ENCODE data around the gene ZNF487. TPM values are rescaled to one million over a fixed set of nuclear protein-coding genes. Genes with fewer than 3 reads are reported as not detected.
A peak's percentile ranks its signal among the peaks of the same experiment; 100 is the strongest.

The ZNF487 gene
- total and polyA plus RNA-seq, 2 of the 13 experiments (the other 11 are each of a cell fraction or from before 2014, with no cell fraction given), result 7.4 to 8.8 TPM

- TF ChIP-seq YY1 (IDR thresholded peaks at IDR 0.05; ENCODE audit: insufficient read depth, insufficient replicate concordance, low read depth, low read length) (peak; percentile 60), RXRB (CRISPR knock-in tag; IDR thresholded peaks at IDR 0.05; ENCODE audit: borderline replicate concordance) (peak; percentile 97), ZNF230 (CRISPR knock-in tag; IDR thresholded peaks at IDR 0.05) (peak; percentile 96), MXD4 (CRISPR knock-in tag; IDR thresholded peaks at IDR 0.05) (peak; percentile 94), ZNF616 (CRISPR knock-in tag; IDR thresholded peaks at IDR 0.05; ENCODE audit: low read depth) (peak; percentile 96), ZSCAN30 (CRISPR knock-in tag; IDR thresholded peaks at IDR 0.05) (peak; percentile 94), DNMT3B (CRISPR knock-in tag; conservative IDR thresholded peaks at IDR 0.05) (peak; percentile 100), MTA3 (CRISPR knock-in tag; IDR thresholded peaks at IDR 0.05) (no peak), ZNF615 (CRISPR knock-in tag; IDR thresholded peaks at IDR 0.05; ENCODE audit: borderline replicate concordance) (peak; percentile 95), ZFP82 (CRISPR knock-in tag; IDR thresholded peaks at IDR 0.05; ENCODE audit: borderline replicate concordance) (peak; percentile 79; the same call in 1 of the 2 replicates), SRSF1 (optimal IDR thresholded peaks at IDR 0.05; ENCODE audit: low read depth, low read length) (peak; percentile 57), DR1 (CRISPR knock-in tag; IDR thresholded peaks at IDR 0.05) (peak; percentile 75), AGO2 (optimal IDR thresholded peaks at IDR 0.05; ENCODE audit: low read depth, low read length) (peak; percentile 94), BRCA1 (CRISPR knock-in tag; IDR thresholded peaks at IDR 0.05) (peak; percentile 96), HNF4A (CRISPR knock-in tag; IDR thresholded peaks at IDR 0.05) (peak; percentile 92), ZNF766 (CRISPR knock-in tag; IDR thresholded peaks at IDR 0.05; ENCODE audit: borderline replicate concordance) (no peak; the same call in none of the 2 replicates), ZFP36 (IDR thresholded peaks at IDR 0.05; ENCODE audit: borderline replicate concordance, low read depth, low read length, partially characterized antibody) (no peak), ZNF382 (CRISPR knock-in tag; IDR thresholded peaks at IDR 0.05; ENCODE audit: borderline replicate concordance) (no peak), ZNF17 (CRISPR knock-in tag; IDR thresholded peaks at IDR 0.05) (0 out of 2 replicates have a peak, but pooled peaks have one; percentile 75), POGZ (CRISPR knock-in tag; IDR thresholded peaks at IDR 0.05) (peak; percentile 89; the same call in 1 of the 2 replicates), CREBL2 (CRISPR knock-in tag; IDR thresholded peaks at IDR 0.05; ENCODE audit: borderline replicate concordance) (peak; percentile 96; the same call in 1 of the 2 replicates), NR3C1 (CRISPR knock-in tag; IDR thresholded peaks at IDR 0.05) (no peak), ZSCAN21 (CRISPR knock-in tag; IDR thresholded peaks at IDR 0.05; ENCODE audit: borderline replicate concordance) (peak; percentile 99), THAP7 (CRISPR knock-in tag; IDR thresholded peaks at IDR 0.05) (peak; percentile 95), GABPA (IDR thresholded peaks at IDR 0.05; ENCODE audit: low read depth, low read length) (peak; percentile 34; the same call in 1 of the 2 replicates), GABPA (CRISPR knock-in tag; IDR thresholded peaks at IDR 0.05; ENCODE audit: low read depth) (peak; percentile 61), MBNL3 (CRISPR knock-in tag; conservative IDR thresholded peaks at IDR 0.05) (no peak), PTBP1 (IDR thresholded peaks at IDR 0.05; ENCODE audit: low read depth, low read length, poor library complexity, severe bottlenecking) (no peak), ELK4 (CRISPR knock-in tag; IDR thresholded peaks at IDR 0.05; ENCODE audit: borderline replicate concordance) (peak; percentile 95; the same call in 1 of the 2 replicates), ZMYM3 (CRISPR knock-in tag; IDR thresholded peaks at IDR 0.05) (peak; percentile 96)
Observed at GRCh38 chr10:43420369-43421200, 16.3 kb upstream of the ZNF487 start (continued).

Measured in HepG2 (cell line).